Right lung (tissue), 5 donors: ENCODE measurements around the gene ADCY3. TPM values are rescaled to one million over a fixed set of nuclear protein-coding genes. Genes with fewer than 3 reads are reported as not detected.
"Not testable (repeated sequence)": the region's sequence is repeated elsewhere in the genome, so short reads cannot be mapped to it uniquely, and the experiment has no call there.

Experiments used
- DNase-seq, 2 donors: peaks; one replicate each; pipeline ENCODE4 v3.0.0-alpha.2; 2013
- polyA plus RNA-seq, 5 donors: library from polyadenylated mRNA; unstranded; fragments of 120-200 nt; gene quantifications; one replicate each; pipeline versions ENCODE4 v1.2.1 to v1.2.3, GENCODE V29; 2013; ENCODE audit warnings: inconsistent platforms in 1 of 5, low replicate concordance in 1 of 5; ENCODE audit not compliant: insufficient read length in 5 of 5, insufficient read depth in 1 of 5

Gene ADCY3
- polyA plus RNA-seq, 5 donors, result 33.5 to 37.9 (median 35.4) TPM

GRCh38 chr2:24815171-24815570, 104.9 kb downstream of the ADCY3 start:
- DNase-seq, result no peak

GRCh38 chr2:24814516-24814915, 105.5 kb downstream of the ADCY3 start:
- DNase-seq, result no peak

- DNase-seq, result no peak
Observed at GRCh38 chr2:24813691-24814137, 106.3 kb downstream of the ADCY3 start.

- no peak for DNase-seq
Observed at GRCh38 chr2:24809316-24810007, 110.6 kb downstream of the ADCY3 start.

- no peak for DNase-seq
Observed at GRCh38 chr2:24806661-24807036, 113.4 kb downstream of the ADCY3 start.

GRCh38 chr2:24805811-24806660, 114.0 kb downstream of the ADCY3 start:
- DNase-seq, result not testable (repeated sequence)

- not testable (repeated sequence) for DNase-seq
Observed at GRCh38 chr2:24800487-24800886, 119.5 kb downstream of the ADCY3 start.

GRCh38 chr2:24797644-24798043, 122.4 kb downstream of the ADCY3 start:
- DNase-seq, result no peak

GRCh38 chr2:24793761-24794435, 126.1 kb downstream of the ADCY3 start:
- DNase-seq, result peak in 1 of 2 donors; percentile 20

GRCh38 chr2:24792874-24793760, 126.9 kb downstream of the ADCY3 start, which contains the start of the genes CENPO and PTRHD1:
Gene CENPO (plus strand): TSS chr2:24793425. CDS start chr2:24793920, 495 bp downstream.
Gene PTRHD1 (minus strand): TSS chr2:24793391. CDS start chr2:24793377, 14 bp downstream.
- DNase-seq, result peak; percentile 98

- no peak for DNase-seq
Observed at GRCh38 chr2:24792542-24792873, 127.5 kb downstream of the ADCY3 start.

- no peak for DNase-seq
Observed at GRCh38 chr2:24791452-24791851, 128.6 kb downstream of the ADCY3 start.

- no peak for DNase-seq
Observed at GRCh38 chr2:24788816-24789215, 131.2 kb downstream of the ADCY3 start.

- no peak for DNase-seq
Observed at GRCh38 chr2:24787532-24787931, 132.5 kb downstream of the ADCY3 start.

GRCh38 chr2:24785671-24786321, 134.2 kb downstream of the ADCY3 start:
- no peak for DNase-seq

GRCh38 chr2:24783641-24784040, 136.4 kb downstream of the ADCY3 start:
- no peak for DNase-seq

GRCh38 chr2:24779116-24779515, 140.9 kb downstream of the ADCY3 start:
- DNase-seq, result no peak

GRCh38 chr2:24774373-24774772, 145.7 kb downstream of the ADCY3 start:
- DNase-seq, result no peak

GRCh38 chr2:24771764-24772586, 148.1 kb downstream of the ADCY3 start:
- no peak for DNase-seq

GRCh38 chr2:24771061-24771460, 149.0 kb downstream of the ADCY3 start:
- no peak for DNase-seq
